ENCODE measurements around the gene RFC2. TPM values are rescaled to one million over a fixed set of nuclear protein-coding genes. Genes with fewer than 3 reads are reported as not detected.

The RFC2 gene
- total and polyA plus RNA-seq, 2 of the 8 experiments (the other 6 are each of a cell fraction or from before 2014, with no cell fraction given): 52.9 to 85.4 TPM

DNA sequence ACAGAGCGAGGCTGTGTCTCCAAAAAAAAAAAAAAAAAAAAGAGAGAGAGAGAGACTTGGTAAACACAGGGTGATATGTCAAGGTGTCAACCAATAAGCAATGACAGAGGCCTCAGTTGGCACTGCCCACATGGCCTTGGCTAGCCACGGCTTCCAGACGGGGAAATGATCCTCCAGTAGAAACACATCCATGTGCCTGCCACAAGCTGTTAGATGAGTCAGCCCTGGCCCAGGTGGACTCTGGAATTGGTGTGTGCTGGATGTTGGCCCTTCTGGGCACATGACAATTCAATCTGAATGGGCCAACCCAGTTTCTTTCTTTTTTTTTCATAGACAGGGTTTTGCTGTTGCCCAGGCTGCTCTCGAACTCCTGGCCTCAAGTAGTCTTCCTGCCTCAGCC, 13.7 kb downstream of the RFC2 start:
- no peaks in the 10 kb centered on the region for H3K23me2 ChIP-seq (ENCODE audit: low read depth, low read length)
- H3K79me1 ChIP-seq (ENCODE audit: low read depth, low read length): peaks cover 7% of the 10 kb centered on the region; the same call in 1 of the 2 replicates
- no peak overlapping the region for H3K14ac ChIP-seq (ENCODE audit: insufficient read length)
- H3K27ac ChIP-seq (ENCODE audit: low read depth, low read length): no peak overlapping the region
- peaks cover 35 to 90% (median 72%) of the 10 kb centered on the region in 4 experiments for H3K36me3 ChIP-seq (ENCODE audit: control insufficient read depth in 2 of 4, insufficient read depth in 4 of 4, low read length in 3 of 4)
- no peak for TF ChIP-seq KDM4A (IDR thresholded peaks at IDR 0.05; ENCODE audit: low read depth, low read length, severe bottlenecking)
- no peak for TF ChIP-seq CHD1 (IDR thresholded peaks at IDR 0.05; ENCODE audit: low read depth, low read length)
- TF ChIP-seq, protein P1, sequence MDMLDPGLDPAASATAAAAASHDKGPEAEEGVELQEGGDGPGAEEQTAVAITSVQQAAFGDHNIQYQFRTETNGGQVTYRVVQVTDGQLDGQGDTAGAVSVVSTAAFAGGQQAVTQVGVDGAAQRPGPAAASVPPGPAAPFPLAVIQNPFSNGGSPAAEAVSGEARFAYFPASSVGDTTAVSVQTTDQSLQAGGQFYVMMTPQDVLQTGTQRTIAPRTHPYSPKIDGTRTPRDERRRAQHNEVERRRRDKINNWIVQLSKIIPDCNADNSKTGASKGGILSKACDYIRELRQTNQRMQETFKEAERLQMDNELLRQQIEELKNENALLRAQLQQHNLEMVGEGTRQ (IDR thresholded peaks at IDR 0.05; ENCODE audit: low read length): no peak
- TF ChIP-seq SUZ12 (IDR thresholded peaks at IDR 0.05; ENCODE audit: low read length): no peak
- no peak for TF ChIP-seq SP4 (IDR thresholded peaks at IDR 0.05; ENCODE audit: low read length)
- no peak overlapping the region for H2BK12ac ChIP-seq (ENCODE audit: low read depth, low read length)
- ChIA-PET POLR2A (ENCODE audit: partially characterized antibody) (interaction anchor here (0.7 to 1.2 kb wide), 2 partner anchors 13 kb away, joined by 3 to 4 read pairs; no protein-coding TSS in a partner anchor), CTCF (ENCODE audit: partially characterized antibody) (interaction anchor here (0.6 to 2.5 kb wide), 3 partner anchors 34 to 171 kb away, joined by 3 to 7 read pairs (median 3); no protein-coding TSS in a partner anchor)
- no peak overlapping the region for H2BK5ac ChIP-seq (ENCODE audit: low read depth, low read length)
- no peak overlapping the region for H2AFZ ChIP-seq (ENCODE audit: low read length)
- no peak overlapping the region for H3K4ac ChIP-seq (replicated peaks; ENCODE audit: insufficient read length, low read depth, low read length)
- H2AK5ac ChIP-seq (ENCODE audit: low read depth, low read length): no peak overlapping the region
- no peak overlapping the region for H2BK120ac ChIP-seq (replicated peaks; ENCODE audit: low read depth, low read length)
- H4K5ac ChIP-seq (ENCODE audit: insufficient read length, low read depth, low read length): no peak overlapping the region
- no peak overlapping the region for H3K56ac ChIP-seq (replicated peaks; ENCODE audit: insufficient read length, low read depth, low read length)
- H2BK20ac ChIP-seq (ENCODE audit: low read length): no peak overlapping the region
- no peak overlapping the region for H3K4me2 ChIP-seq (ENCODE audit: insufficient read depth in 1 of 2, low read depth in 2 of 2, low read length in 2 of 2)
- H3K4me1 ChIP-seq (replicated peaks in 1 of 4; ENCODE audit: control insufficient read depth in 3 of 4, insufficient read depth in 4 of 4, low read length in 3 of 4): no peaks in the 10 kb centered on the region
- FAIRE-seq: no peak
- no peak overlapping the region for H4K91ac ChIP-seq (replicated peaks; ENCODE audit: insufficient read length, low read length)
- no peak for DNase-seq (ENCODE audit: low read depth in 1 of 2, low spot score in 2 of 2)
- H4K20me1 ChIP-seq (replicated peaks in 1 of 2; ENCODE audit: control insufficient read depth in 1 of 2, insufficient read depth in 2 of 2, low read length in 2 of 2): peaks cover 2 to 16% of the 10 kb centered on the region in 2 experiments
- no peaks in the 10 kb centered on the region for H3K79me2 ChIP-seq (ENCODE audit: control insufficient read depth in 1 of 2, insufficient read depth in 2 of 2, low read length in 2 of 2)
- H3K9me3 ChIP-seq (ENCODE audit: insufficient read depth in 2 of 2, low read depth in 1 of 2, low read length in 1 of 2): no peaks in the 10 kb centered on the region
- no peak overlapping the region for H3K9ac ChIP-seq (replicated peaks in 1 of 4; ENCODE audit: extremely low read depth in 1 of 4, low read depth in 3 of 4, low read length in 3 of 4)
- H3K27me3 ChIP-seq (replicated peaks in 1 of 4; ENCODE audit: control insufficient read depth in 3 of 4, extremely low read depth in 1 of 4, insufficient read depth in 3 of 4, low read length in 3 of 4): no peaks in the 10 kb centered on the region; a peak in 1 of 7 replicates
- no peak overlapping the region for H3K4me3 ChIP-seq (ENCODE audit: extremely low read depth in 1 of 4, insufficient read depth in 2 of 4, low read depth in 3 of 4, low read length in 4 of 4)
- H3K18ac ChIP-seq (ENCODE audit: extremely low read depth, low read length): no peak overlapping the region
- 83% methylated on average over 3 of the region's 4 CpGs; no CpG with 5 or more reads in 1 of the 2 experiments for WGBS, 2 experiments (ENCODE audit: extremely low coverage in 1 of 2, insufficient coverage in 1 of 2, insufficient read length in 1 of 2, insufficient replicate concordance in 2 of 2, low coverage in 1 of 2, low lambda C conversion rate in 2 of 2, missing lambda C conversion rate in 1 of 2)
- no peak overlapping the region for H2BK15ac ChIP-seq (ENCODE audit: low read length)
- no peak overlapping the region for H3K23ac ChIP-seq (ENCODE audit: insufficient read length)
- no peak overlapping the region for H4K8ac ChIP-seq (ENCODE audit: extremely low read depth, insufficient read depth, low read length)

All from H1 (cell line).